Caco-2 (cell line): ENCODE results near the gene PTGFRN. TPM values are rescaled to one million over a fixed set of nuclear protein-coding genes. Genes with fewer than 3 reads are reported as not detected.
A peak's percentile ranks its signal among the peaks of the same experiment; 100 is the strongest.

Experiments
- BruUV-seq: library from RNA; stranded (reverse); fragments of 400-500 nt; replicated peaks from 2 replicates; lab custom pipeline; 2021; lab: Mats Ljungman, UMichigan
- CTCF ChIA-PET: fragments of 300-600 bp; sonication (Branson Sonifier 250); formaldehyde crosslinking; loops from one replicate; lab custom pipeline; 2022; ENCODE audit warnings: antibody characterized with exemption; lab: Charles Lee
- POLR2A ChIA-PET: fragments of 300-600 bp; sonication (Branson Sonifier 250); formaldehyde crosslinking; loops from one replicate; lab custom pipeline; 2022; ENCODE audit warnings: antibody characterized with exemption; lab: Charles Lee
- DNase-seq, 2 experiments: peaks; one replicate each; pipeline versions ENCODE4 v3.0.0 to v3.0.0-alpha.2; 2020 to 2022
- H3K27me3 ChIP-seq: replicated peaks from 2 replicates; pipeline ENCODE4 v1.6.0; 2011; ENCODE audit warnings: low read length; ENCODE audit not compliant: control insufficient read depth, insufficient read depth
- H3K36me3 ChIP-seq: 2 replicates; pipeline ENCODE4 v1.5.1; 2011; ENCODE audit warnings: low read length; ENCODE audit not compliant: control insufficient read depth, insufficient read depth
- H3K4me1 ChIP-seq: fragments of 250-450 bp; sonication (Bioruptor Pico); 2 replicates; pipeline ENCODE4 v1.5.1; 2020; ENCODE audit warnings: mild to moderate bottlenecking
- H3K4me3 ChIP-seq: 2 replicates; pipeline ENCODE4 v1.5.1; 2011; ENCODE audit warnings: low read depth, mild to moderate bottlenecking, control low read depth, low read length
- H3K9me3 ChIP-seq: fragments of 250-450 bp; sonication (Bioruptor Pico); 2 replicates; pipeline ENCODE4 v1.5.1; 2020; ENCODE audit warnings: mild to moderate bottlenecking, moderate library complexity
- H3K27ac Mint-ChIP-seq: one replicate; pipeline ENCODE4 v1.8.0; 2022; ENCODE audit warnings: mixed read lengths; ENCODE audit not compliant: unreplicated experiment
- H3K27me3 Mint-ChIP-seq: one replicate; pipeline ENCODE4 v1.8.0; 2022; ENCODE audit warnings: mixed read lengths; ENCODE audit not compliant: insufficient read depth, unreplicated experiment
- H3K36me3 Mint-ChIP-seq: one replicate; pipeline ENCODE4 v1.8.0; 2022; ENCODE audit warnings: mild to moderate bottlenecking, mixed read lengths; ENCODE audit not compliant: insufficient read depth, unreplicated experiment
- H3K4me1 Mint-ChIP-seq: one replicate; pipeline ENCODE4 v1.8.0; 2022; ENCODE audit warnings: low read depth, mixed read lengths; ENCODE audit not compliant: unreplicated experiment
- H3K4me3 Mint-ChIP-seq: one replicate; pipeline ENCODE4 v1.8.0; 2022; ENCODE audit warnings: mild to moderate bottlenecking, moderate library complexity, mixed read lengths; ENCODE audit not compliant: unreplicated experiment
- H3K9me3 Mint-ChIP-seq: one replicate; pipeline ENCODE4 v1.8.0; 2022; ENCODE audit warnings: mixed read lengths; ENCODE audit not compliant: unreplicated experiment
- intact Hi-C: fragments of 100-400 bp; cut with micrococcal nuclease; formaldehyde crosslinking; loops from one replicate; pipeline ENCODE4 v1.10.0; 2022; ENCODE audit not compliant: unreplicated experiment
- total RNA-seq: library from RNA; stranded (reverse); gene quantifications from 2 replicates; pipeline ENCODE4 v1.2.3, GENCODE V29; 2022
- TF ChIP-seq, protein P1 (sequence below), 2 experiments: fragments of 200-600 bp in 1 of 2; IDR thresholded peaks; 1 replicate in 1 of 2; 2 replicates in 1 of 2; pipeline versions ENCODE4 v1.5.1 to v1.8.0; 2011 to 2022; ENCODE audit warnings: antibody characterized with exemption in 1 of 2, control low read depth in 1 of 2, inconsistent platforms in 1 of 2, low read depth in 1 of 2, low read length in 1 of 2, mild to moderate bottlenecking in 1 of 2, moderate library complexity in 1 of 2; ENCODE audit not compliant: insufficient read depth in 1 of 2, severe bottlenecking in 1 of 2, unreplicated experiment in 1 of 2

PTGFRN gene
- total RNA-seq, 1 experiment from 2014 or later = 16.2 TPM

DNA sequence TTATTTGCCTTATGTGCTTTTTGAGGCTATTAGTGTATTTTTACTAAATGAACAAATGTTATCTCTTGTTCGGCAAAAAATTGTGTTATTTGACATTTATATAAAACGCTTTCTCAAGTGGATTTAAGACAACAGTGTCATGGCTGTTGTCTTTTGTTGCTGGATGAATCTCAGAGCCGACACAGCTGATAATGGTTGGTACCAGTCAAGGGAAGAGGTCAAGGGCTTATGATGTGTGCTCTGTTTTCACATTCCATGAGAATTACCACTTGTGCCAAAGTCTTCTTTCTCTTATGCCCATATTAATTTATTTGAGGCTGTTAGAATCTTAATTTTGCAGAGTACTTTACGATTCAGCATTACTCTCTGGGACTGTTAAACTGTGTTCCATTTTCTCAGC, 74.0 kb downstream of the PTGFRN start:
- peaks cover 6% of the 10 kb centered on the region for H3K36me3 Mint-ChIP-seq
- CTCF ChIA-PET = no interaction called here
- no peak overlapping the region for H3K4me3 Mint-ChIP-seq
- no peaks in the 10 kb centered on the region for H3K27me3 Mint-ChIP-seq
- H3K4me1 ChIP-seq = peaks cover 25% of the 10 kb centered on the region
- BruUV-seq = no TSS peak
- POLR2A ChIA-PET = no interaction called here
- no peaks in the 10 kb centered on the region for H3K9me3 ChIP-seq
- H3K36me3 ChIP-seq = no peaks in the 10 kb centered on the region
- H3K27me3 ChIP-seq = no peaks in the 10 kb centered on the region
- no peak overlapping the region for H3K27ac Mint-ChIP-seq
- TF ChIP-seq, protein P1, sequence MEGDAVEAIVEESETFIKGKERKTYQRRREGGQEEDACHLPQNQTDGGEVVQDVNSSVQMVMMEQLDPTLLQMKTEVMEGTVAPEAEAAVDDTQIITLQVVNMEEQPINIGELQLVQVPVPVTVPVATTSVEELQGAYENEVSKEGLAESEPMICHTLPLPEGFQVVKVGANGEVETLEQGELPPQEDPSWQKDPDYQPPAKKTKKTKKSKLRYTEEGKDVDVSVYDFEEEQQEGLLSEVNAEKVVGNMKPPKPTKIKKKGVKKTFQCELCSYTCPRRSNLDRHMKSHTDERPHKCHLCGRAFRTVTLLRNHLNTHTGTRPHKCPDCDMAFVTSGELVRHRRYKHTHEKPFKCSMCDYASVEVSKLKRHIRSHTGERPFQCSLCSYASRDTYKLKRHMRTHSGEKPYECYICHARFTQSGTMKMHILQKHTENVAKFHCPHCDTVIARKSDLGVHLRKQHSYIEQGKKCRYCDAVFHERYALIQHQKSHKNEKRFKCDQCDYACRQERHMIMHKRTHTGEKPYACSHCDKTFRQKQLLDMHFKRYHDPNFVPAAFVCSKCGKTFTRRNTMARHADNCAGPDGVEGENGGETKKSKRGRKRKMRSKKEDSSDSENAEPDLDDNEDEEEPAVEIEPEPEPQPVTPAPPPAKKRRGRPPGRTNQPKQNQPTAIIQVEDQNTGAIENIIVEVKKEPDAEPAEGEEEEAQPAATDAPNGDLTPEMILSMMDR (IDR thresholded peaks at IDR 0.05; ENCODE audit: insufficient read depth in 1 of 2, low read depth in 1 of 2, low read length in 1 of 2, severe bottlenecking in 1 of 2, unreplicated experiment in 1 of 2) = no peak
- intact Hi-C loops = loop anchor here (5.0 kb wide), 1 partner anchor 51 kb away; no protein-coding TSS in a partner anchor
- no peaks in the 10 kb centered on the region for H3K9me3 Mint-ChIP-seq
- no peak for DNase-seq
- no peak overlapping the region for H3K4me3 ChIP-seq
- H3K4me1 Mint-ChIP-seq = peaks cover 15% of the 10 kb centered on the region

DNA sequence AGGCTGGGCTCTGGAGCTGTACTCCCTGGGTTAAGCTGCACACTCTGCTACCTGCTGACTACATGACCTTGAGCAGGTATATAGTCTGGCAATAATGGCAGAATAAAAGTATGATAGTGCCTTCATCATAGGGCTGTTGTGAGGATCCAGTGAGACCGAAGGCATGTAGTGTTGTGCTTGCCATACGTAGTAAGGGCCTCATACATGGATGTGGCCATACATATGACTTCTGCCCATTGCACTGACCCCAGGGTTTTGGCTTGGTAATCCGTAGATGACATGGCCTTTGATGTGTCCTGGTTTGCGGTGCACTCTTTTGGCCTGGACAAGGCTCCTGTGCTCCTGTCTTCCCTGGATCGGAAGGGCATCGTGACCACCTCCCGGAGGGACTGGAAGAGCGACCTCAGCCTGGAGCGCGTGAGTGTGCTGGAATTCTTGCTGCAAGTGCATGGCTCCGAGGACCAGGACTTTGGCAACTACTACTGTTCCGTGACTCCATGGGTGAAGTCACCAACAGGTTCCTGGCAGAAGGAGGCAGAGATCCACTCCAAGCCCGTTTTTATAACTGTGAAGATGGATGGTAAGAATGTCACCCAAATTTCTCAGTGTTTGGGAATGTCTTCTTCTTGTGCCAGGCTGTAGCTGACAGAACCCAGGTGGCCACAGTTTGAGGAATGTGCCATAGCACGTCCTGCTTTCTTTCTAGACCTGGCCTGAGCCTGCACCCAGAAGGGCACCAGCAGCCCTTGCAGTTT, 74.9 kb downstream of the PTGFRN start:
- intact Hi-C loops = loop anchor here (5.0 kb wide), 1 partner anchor 52 kb away; no protein-coding TSS in a partner anchor
- ChIA-PET CTCF (no interaction called here), POLR2A (no interaction called here)
- H3K9me3 ChIP-seq = no peaks in the 10 kb centered on the region
- Mint-ChIP-seq H3K36me3 (peaks cover 6% of the 10 kb centered on the region), H3K27ac (no peak overlapping the region), H3K4me1 (peaks cover 15% of the 10 kb centered on the region), H3K9me3 (no peaks in the 10 kb centered on the region), H3K27me3 (no peaks in the 10 kb centered on the region), H3K4me3 (no peak overlapping the region)
- peaks cover 25% of the 10 kb centered on the region for H3K4me1 ChIP-seq
- BruUV-seq = no TSS peak
- H3K27me3 ChIP-seq = no peaks in the 10 kb centered on the region
- H3K36me3 ChIP-seq = no peaks in the 10 kb centered on the region
- H3K4me3 ChIP-seq = no peak overlapping the region
- TF ChIP-seq, protein P1 (IDR thresholded peaks at IDR 0.05; ENCODE audit: insufficient read depth in 1 of 2, low read depth in 1 of 2, low read length in 1 of 2, severe bottlenecking in 1 of 2, unreplicated experiment in 1 of 2) = no peak
- DNase-seq = no peak

DNA sequence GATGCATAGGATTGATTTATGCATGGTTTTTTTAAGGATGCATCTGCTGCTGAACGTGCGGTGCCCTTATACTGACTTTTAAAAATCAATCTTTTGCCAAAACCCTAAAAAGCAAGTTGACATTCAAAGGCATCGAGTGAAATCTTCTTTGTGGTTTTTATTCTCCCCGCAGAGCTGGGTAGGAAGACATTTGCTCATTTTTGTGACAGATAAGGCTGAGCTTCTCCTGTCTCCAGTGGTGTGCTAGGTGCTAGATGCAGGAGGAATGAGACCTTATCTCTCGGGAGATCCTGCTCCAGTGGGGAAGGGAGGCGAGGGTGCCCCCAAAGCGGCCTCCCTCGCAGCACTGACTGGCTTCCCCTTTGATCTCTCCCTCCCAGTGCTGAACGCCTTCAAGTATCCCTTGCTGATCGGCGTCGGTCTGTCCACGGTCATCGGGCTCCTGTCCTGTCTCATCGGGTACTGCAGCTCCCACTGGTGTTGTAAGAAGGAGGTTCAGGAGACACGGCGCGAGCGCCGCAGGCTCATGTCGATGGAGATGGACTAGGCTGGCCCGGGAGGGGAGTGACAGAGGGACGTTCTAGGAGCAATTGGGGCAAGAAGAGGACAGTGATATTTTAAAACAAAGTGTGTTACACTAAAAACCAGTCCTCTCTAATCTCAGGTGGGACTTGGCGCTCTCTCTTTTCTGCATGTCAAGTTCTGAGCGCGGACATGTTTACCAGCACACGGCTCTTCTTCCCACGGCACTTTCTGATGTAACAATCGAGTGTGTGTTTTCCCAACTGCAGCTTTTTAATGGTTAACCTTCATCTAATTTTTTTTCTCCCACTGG, 76.9 kb downstream of the PTGFRN start:
- Mint-ChIP-seq H3K9me3 (no peaks in the 10 kb centered on the region), H3K4me1 (peaks cover 12% of the 10 kb centered on the region), H3K4me3 (peak overlapping the region; percentile 98), H3K27me3 (no peaks in the 10 kb centered on the region), H3K36me3 (peaks cover 6% of the 10 kb centered on the region), H3K27ac (peak overlapping the region; percentile 97)
- peaks cover 21% of the 10 kb centered on the region for H3K4me1 ChIP-seq
- CTCF ChIA-PET = interaction anchor here (0.8 to 1.5 kb wide), 4 partner anchors 8 to 250 kb away, joined by 3 to 12 read pairs (median 4); partner anchors contain the start of gene TTF2
- H3K4me3 ChIP-seq = peak overlapping the region; percentile 40
- no peaks in the 10 kb centered on the region for H3K27me3 ChIP-seq
- POLR2A ChIA-PET = interaction anchor here (0.6 to 1.5 kb wide), 5 partner anchors 27 to 839 kb away, joined by 3 to 7 read pairs (median 4); partner anchors contain the start of gene TTF2
- TSS peak; percentile 97 for BruUV-seq
- no peaks in the 10 kb centered on the region for H3K36me3 ChIP-seq
- intact Hi-C loops = no loop called here
- TF ChIP-seq, protein P1 (IDR thresholded peaks at IDR 0.05; ENCODE audit: insufficient read depth in 1 of 2, low read depth in 1 of 2, low read length in 1 of 2, severe bottlenecking in 1 of 2, unreplicated experiment in 1 of 2) = peak; percentile 14 to 52
- DNase-seq = peak; percentile 71 to 75
- no peaks in the 10 kb centered on the region for H3K9me3 ChIP-seq
